Panc1 (cell line): ENCODE measurements around the gene TMEM258.

Experiments
- CTCF ChIP-seq: fragments of 450-650 bp; IDR thresholded peaks from 2 replicates; pipeline ENCODE4 v1.5.1; 2017; ENCODE audit warnings: mild to moderate bottlenecking
- POLR2AphosphoS5 ChIP-seq: IDR thresholded peaks from 2 replicates; pipeline ENCODE4 v1.6.1; 2012; ENCODE audit warnings: mild to moderate bottlenecking, low read depth, low read length, moderate library complexity
- SIN3A ChIP-seq: IDR thresholded peaks from 2 replicates; pipeline ENCODE4 v1.6.1; 2012; ENCODE audit warnings: low read depth, mild to moderate bottlenecking, low read length, moderate library complexity, borderline replicate concordance; ENCODE audit not compliant: insufficient read depth

- TF ChIP-seq CTCF (no peak), SIN3A (no peak), POLR2AphosphoS5 (no peak)
Measured at GRCh38 chr11:61765550-61766253, 26.7 kb downstream of the TMEM258 start.
